Ureter (tissue), 1 donor: ENCODE data around the gene FMO4. TPM values are rescaled to one million over a fixed set of nuclear protein-coding genes. Genes with fewer than 3 reads are reported as not detected.
"Not testable (repeated sequence)": the region's sequence is repeated elsewhere in the genome, so short reads cannot be mapped to it uniquely, and the experiment has no call there.

ENCODE experiments used
- DNase-seq: peaks from one replicate; pipeline ENCODE4 v3.0.0-alpha.2; 2020; ENCODE audit warnings: low spot score
- total RNA-seq: library from RNA; stranded (reverse); gene quantifications from one replicate; pipeline ENCODE4 v1.2.4, GENCODE V29; 2023
- donor health status: DM: yes; HTN: yes; CAD: no.

Gene FMO4
- total RNA-seq, 1 donor from 2014 or later: 5.1 TPM

- DNase-seq: no peak
Measured at GRCh38 chr1:171335964-171336363, 22.0 kb downstream of the FMO4 start.

- not testable (repeated sequence) for DNase-seq
Measured at GRCh38 chr1:171339345-171339744, 25.4 kb downstream of the FMO4 start.

GRCh38 chr1:171343727-171344472 lies 29.9 kb downstream of the FMO4 start:
- no peak for DNase-seq

- no peak for DNase-seq
Measured at GRCh38 chr1:171344473-171344820, 30.5 kb downstream of the FMO4 start.

- DNase-seq: no peak
Measured at GRCh38 chr1:171345536-171345935, 31.6 kb downstream of the FMO4 start.

- DNase-seq: no peak
Measured at GRCh38 chr1:171346881-171347280, 32.9 kb downstream of the FMO4 start.

- DNase-seq: no peak
Measured at GRCh38 chr1:171350594-171350993, 36.6 kb downstream of the FMO4 start.

- no peak for DNase-seq
Measured at GRCh38 chr1:171351961-171352360, 38.0 kb downstream of the FMO4 start.

- no peak for DNase-seq
Measured at GRCh38 chr1:171352554-171352953, 38.6 kb downstream of the FMO4 start.

- DNase-seq: no peak
Measured at GRCh38 chr1:171355727-171356126, 41.7 kb downstream of the FMO4 start.

GRCh38 chr1:171357179-171357578 lies 43.2 kb downstream of the FMO4 start:
- no peak for DNase-seq

- not testable (repeated sequence) for DNase-seq
Measured at GRCh38 chr1:171359355-171359648, 45.3 kb downstream of the FMO4 start.

- not testable (repeated sequence) for DNase-seq
Measured at GRCh38 chr1:171359731-171360527, 45.9 kb downstream of the FMO4 start.

- no peak for DNase-seq
Measured at GRCh38 chr1:171366085-171366484, 52.1 kb downstream of the FMO4 start.

- DNase-seq: no peak
Measured at GRCh38 chr1:171366816-171367215, 52.8 kb downstream of the FMO4 start.

- DNase-seq: no peak
Measured at GRCh38 chr1:171367436-171367835, 53.5 kb downstream of the FMO4 start.

- DNase-seq: no peak
Measured at GRCh38 chr1:171372418-171373084, 58.6 kb downstream of the FMO4 start.

- DNase-seq: not testable (repeated sequence)
Measured at GRCh38 chr1:171373357-171374122, 59.6 kb downstream of the FMO4 start.

- DNase-seq: no peak
Measured at GRCh38 chr1:171379846-171380245, 65.9 kb downstream of the FMO4 start.

- DNase-seq: no peak
Measured at GRCh38 chr1:171381866-171382210, 67.9 kb downstream of the FMO4 start.

GRCh38 chr1:171384496-171384895 lies 70.5 kb downstream of the FMO4 start:
- no peak for DNase-seq

GRCh38 chr1:171389171-171389570 lies 75.2 kb downstream of the FMO4 start:
- DNase-seq: no peak
